ENCODE results near the gene CCDC157.

- TF ChIP-seq POLR2AphosphoS5 (IDR thresholded peaks at IDR 0.05) (no peak), CTCF (IDR thresholded peaks at IDR 0.05) (no peak)
Observed at GRCh38 chr22:30404307-30404706, 47.5 kb downstream of the CCDC157 start.
